HCT116 (cell line): ENCODE results near the gene CDCA7. TPM values are rescaled to one million over a fixed set of nuclear protein-coding genes. Genes with fewer than 3 reads are reported as not detected.
"Not testable (repeated sequence)": the region's sequence is repeated elsewhere in the genome, so short reads cannot be mapped to it uniquely, and the experiment has no call there.

ENCODE experiments used
- ATAC-seq: fragments of 200-7000 bp; cut with Tn5 transposase; 2 replicates; pipeline ENCODE4 v1.9.1; 2020; ENCODE audit warnings: mild to moderate bottlenecking, moderate library complexity
- BruUV-seq: library from RNA; stranded (reverse); fragments of 400-500 nt; replicated peaks from 2 replicates; lab custom pipeline; 2021; lab: Mats Ljungman, UMichigan
- CTCF ChIA-PET: fragments of 300-600 bp; sonication (Branson Sonifier 250); formaldehyde crosslinking; loops from one replicate; lab custom pipeline; 2021; ENCODE audit warnings: antibody characterized with exemption; lab: Charles Lee
- POLR2A ChIA-PET: fragments of 300-600, 350-600 bp; sonication (Branson Sonifier 250); formaldehyde crosslinking; loops from one replicate; lab custom pipeline; 2021; ENCODE audit warnings: antibody characterized with exemption; lab: Charles Lee
- RAD21 ChIA-PET, 2 experiments: fragments of 300-600 bp; sonication (Branson Sonifier 250); formaldehyde crosslinking; loops; one replicate each; lab custom pipeline; 2023; ENCODE audit warnings: low total read pairs in 2 of 2; ENCODE audit not compliant: uncharacterized antibody in 2 of 2, unreplicated experiment in 2 of 2, low non-redundant PET in 1 of 2; lab: Charles Lee
- DNase-seq: peaks from one replicate; pipeline ENCODE4 v3.0.0-alpha.2; 2010; ENCODE audit warnings: low read depth, low spot score
- H2AFZ ChIP-seq: fragments of 200-600 bp; shearing (Covaris generic), sonication (generic); 2 replicates; pipeline ENCODE4 v1.6.1; 2017; ENCODE audit warnings: low read depth, mixed run types, mixed read lengths, antibody characterized with exemption, low read length; ENCODE audit not compliant: poor library complexity, severe bottlenecking
- H3K27ac ChIP-seq: 2 replicates; pipeline ENCODE4 v1.5.1; 2012; ENCODE audit warnings: low read depth, low read length
- H3K27me3 ChIP-seq: fragments of 200-600 bp; sonication (generic); 2 replicates; pipeline ENCODE4 v1.6.1; 2016; ENCODE audit warnings: mixed run types, low read length, mixed read lengths; ENCODE audit not compliant: insufficient read depth
- H3K36me3 ChIP-seq, 2 experiments: fragments of 200-500 bp in 1 of 2; fragments of 200-600 bp in 1 of 2; sonication (Bioruptor generic) in 1 of 2; sonication (generic) in 1 of 2; 2 replicates each; pipeline versions ENCODE4 v1.5.1 to v1.6.1; 2014 to 2016; ENCODE audit warnings: low read length in 2 of 2, inconsistent platforms in 1 of 2, mixed read lengths in 1 of 2, mixed run types in 1 of 2; ENCODE audit not compliant: insufficient read depth in 2 of 2, control insufficient read depth in 1 of 2
- H3K4me1 ChIP-seq, 2 experiments: fragments of 200-600 bp in 1 of 2; sonication (generic) in 1 of 2; 2 replicates each; pipeline versions ENCODE4 v1.5.1 to v1.6.1; 2012 to 2017; ENCODE audit warnings: low read length in 2 of 2, inconsistent platforms in 1 of 2, mild to moderate bottlenecking in 1 of 2, mixed read lengths in 1 of 2, mixed run types in 1 of 2, moderate library complexity in 1 of 2; ENCODE audit not compliant: insufficient read depth in 2 of 2, control insufficient read depth in 1 of 2
- H3K4me2 ChIP-seq: fragments of 200-600 bp; sonication (generic); 2 replicates; pipeline ENCODE4 v1.6.1; 2017; ENCODE audit warnings: mixed run types, low read length, mixed read lengths
- H3K4me3 ChIP-seq, 2 experiments: fragments of 200-600 bp in 1 of 2; sonication (generic) in 1 of 2; replicated peaks in 1 of 2; 2 replicates each; pipeline ENCODE4 v1.5.1; 2011 to 2016; ENCODE audit warnings: low read length in 2 of 2, control low read depth in 1 of 2, low read depth in 1 of 2, mild to moderate bottlenecking in 1 of 2, mixed read lengths in 1 of 2, mixed run types in 1 of 2
- H3K79me2 ChIP-seq: fragments of 200-600 bp; sonication (generic); 2 replicates; pipeline ENCODE4 v1.6.1; 2017; ENCODE audit warnings: mild to moderate bottlenecking, mixed run types, low read length, moderate library complexity, mixed read lengths; ENCODE audit not compliant: insufficient read depth
- H3K9ac ChIP-seq: fragments of 200-600 bp; sonication (generic); 2 replicates; pipeline ENCODE4 v1.6.1; 2016; ENCODE audit warnings: low read length, mixed read lengths
- H3K9me2 ChIP-seq: fragments of 200-600 bp; sonication (generic), shearing (Covaris generic); 2 replicates; pipeline ENCODE4 v1.6.1; 2017; ENCODE audit warnings: mixed run types, mild to moderate bottlenecking, moderate library complexity; ENCODE audit not compliant: insufficient read depth
- H3K9me3 ChIP-seq, 2 experiments: fragments of 200-500 bp in 1 of 2; fragments of 200-600 bp in 1 of 2; sonication (Bioruptor generic) in 1 of 2; sonication (generic) in 1 of 2; 2 replicates each; pipeline ENCODE4 v1.6.1; 2014 to 2017; ENCODE audit warnings: low read length in 2 of 2, mixed read lengths in 2 of 2, inconsistent platforms in 1 of 2, low read depth in 1 of 2, mild to moderate bottlenecking in 1 of 2, mixed run types in 1 of 2, moderate library complexity in 1 of 2; ENCODE audit not compliant: control insufficient read depth in 1 of 2, insufficient read depth in 1 of 2
- H4K20me1 ChIP-seq: fragments of 200-600 bp; sonication (generic), shearing (Covaris generic); 2 replicates; pipeline ENCODE4 v1.6.1; 2017; ENCODE audit warnings: mixed run types, mild to moderate bottlenecking, moderate library complexity; ENCODE audit not compliant: insufficient read depth
- EGR1 ChIP-seq: IDR thresholded peaks from 2 replicates; pipeline ENCODE4 v1.6.1; 2012; ENCODE audit warnings: low read depth
- JUND ChIP-seq: IDR thresholded peaks from 2 replicates; pipeline ENCODE4 v1.6.1; 2012
- POLR2AphosphoS5 ChIP-seq: IDR thresholded peaks from 2 replicates; pipeline ENCODE4 v1.6.1; 2011; ENCODE audit warnings: mild to moderate bottlenecking, low read depth, low read length, moderate library complexity
- YY1 ChIP-seq: IDR thresholded peaks from 2 replicates; pipeline ENCODE4 v1.6.1; 2011; ENCODE audit warnings: low read length, low read depth, moderate library complexity, mild to moderate bottlenecking; ENCODE audit not compliant: insufficient replicate concordance; ENCODE audit errors: extremely low read depth
- ZFX ChIP-seq: fragments of 450-650 bp; IDR thresholded peaks from 2 replicates; pipeline ENCODE4 v1.6.1; 2017
- intact Hi-C: fragments of 100-400 bp; cut with micrococcal nuclease; formaldehyde crosslinking; loops from 2 replicates; pipeline ENCODE4 v1.10.0; 2022
- total RNA-seq: library from RNA; stranded (reverse); gene quantifications from one replicate; pipeline ENCODE4 v1.2.1, GENCODE V29; 2021; ENCODE audit not compliant: unreplicated experiment
- TF ChIP-seq, protein P1 (sequence below): IDR thresholded peaks from 2 replicates; pipeline ENCODE4 v1.6.1; 2012

CDCA7 gene
- total RNA-seq, 1 experiment from 2014 or later = 57.9 TPM

DNA sequence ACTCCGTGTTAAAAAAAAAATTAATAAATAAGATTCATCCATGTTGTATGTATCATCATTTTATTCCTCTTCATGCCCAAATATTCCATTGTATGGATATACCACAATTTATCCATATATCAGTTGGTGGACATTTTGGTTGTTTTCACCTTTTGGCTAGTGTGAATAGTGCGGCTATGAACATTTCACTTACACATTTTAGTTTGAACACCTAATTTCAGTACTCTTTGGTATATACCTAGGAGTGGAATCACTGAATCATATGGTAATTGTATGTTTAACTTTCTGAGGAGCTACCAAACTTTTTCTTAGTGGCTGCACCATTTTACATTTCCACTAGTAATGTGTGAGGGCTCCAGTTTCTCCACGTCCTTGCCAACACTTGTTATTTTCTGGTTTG, 20.0 kb downstream of the CDCA7 start:
- DNase-seq (no peak), ATAC-seq (no peak)
- no peak overlapping the region for H3K27ac ChIP-seq
- ChIA-PET CTCF (no interaction called here), RAD21 (no interaction called here), POLR2A (no interaction called here)
- no peaks in the 10 kb centered on the region for H4K20me1 ChIP-seq
- no TSS peak for BruUV-seq
- no peaks in the 10 kb centered on the region for H3K27me3 ChIP-seq
- no peaks in the 10 kb centered on the region for H3K9me2 ChIP-seq
- no peaks in the 10 kb centered on the region for H3K4me1 ChIP-seq
- H3K36me3 ChIP-seq = no peaks in the 10 kb centered on the region
- no peak overlapping the region for H3K4me2 ChIP-seq
- no peak overlapping the region for H3K9ac ChIP-seq
- no peaks in the 10 kb centered on the region for H3K9me3 ChIP-seq
- no peak for TF ChIP-seq ZFX
- no peak for TF ChIP-seq EGR1
- no peak for TF ChIP-seq YY1
- no peak for TF ChIP-seq JUND
- TF ChIP-seq POLR2AphosphoS5 = no peak
- TF ChIP-seq, protein P1, sequence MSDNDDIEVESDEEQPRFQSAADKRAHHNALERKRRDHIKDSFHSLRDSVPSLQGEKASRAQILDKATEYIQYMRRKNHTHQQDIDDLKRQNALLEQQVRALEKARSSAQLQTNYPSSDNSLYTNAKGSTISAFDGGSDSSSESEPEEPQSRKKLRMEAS = no peak
- no peaks in the 10 kb centered on the region for H3K79me2 ChIP-seq
- H3K4me3 ChIP-seq = no peak overlapping the region
- intact Hi-C loops = no loop called here
- no peak overlapping the region for H2AFZ ChIP-seq

DNA sequence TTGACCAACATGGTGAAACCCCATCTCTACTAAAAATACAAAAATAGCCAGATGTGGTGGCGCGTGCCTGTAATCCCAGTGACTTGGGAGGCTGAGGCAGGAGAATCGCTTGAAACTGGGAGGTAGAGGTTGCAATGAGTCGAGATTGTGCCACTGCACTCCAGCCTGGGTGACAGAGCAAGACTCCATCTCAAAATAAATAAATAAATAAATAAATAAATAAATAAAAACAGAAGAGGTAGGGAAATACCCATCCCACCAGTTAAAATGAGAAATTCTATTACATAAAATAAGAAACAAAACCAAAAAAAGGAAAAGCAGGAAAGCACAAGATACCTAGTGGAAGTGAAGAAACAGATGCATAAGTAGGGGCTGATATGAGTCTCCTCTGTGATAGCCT, 30.9 kb downstream of the CDCA7 start:
- ATAC-seq, CTCF ChIA-PET, POLR2A ChIA-PET, RAD21 ChIA-PET, H3K4me1 ChIP-seq, H3K79me2 ChIP-seq, H3K36me3 ChIP-seq, H3K9me2 ChIP-seq, H3K4me2 ChIP-seq, H4K20me1 ChIP-seq, H3K27me3 ChIP-seq, H3K9ac ChIP-seq, H3K27ac ChIP-seq, H2AFZ ChIP-seq, intact Hi-C loops, H3K9me3 ChIP-seq, DNase-seq, H3K4me3 ChIP-seq, BruUV-seq: not testable (repeated sequence)
